HG03571 (cell line): ENCODE results near the gene IRF6.

Experiments
- ATAC-seq: cut with Tn5 transposase; IDR thresholded peaks from one replicate; pipeline ENCODE4 v1.9.1; 2021; ENCODE audit not compliant: unreplicated experiment

IRF6 gene

DNA sequence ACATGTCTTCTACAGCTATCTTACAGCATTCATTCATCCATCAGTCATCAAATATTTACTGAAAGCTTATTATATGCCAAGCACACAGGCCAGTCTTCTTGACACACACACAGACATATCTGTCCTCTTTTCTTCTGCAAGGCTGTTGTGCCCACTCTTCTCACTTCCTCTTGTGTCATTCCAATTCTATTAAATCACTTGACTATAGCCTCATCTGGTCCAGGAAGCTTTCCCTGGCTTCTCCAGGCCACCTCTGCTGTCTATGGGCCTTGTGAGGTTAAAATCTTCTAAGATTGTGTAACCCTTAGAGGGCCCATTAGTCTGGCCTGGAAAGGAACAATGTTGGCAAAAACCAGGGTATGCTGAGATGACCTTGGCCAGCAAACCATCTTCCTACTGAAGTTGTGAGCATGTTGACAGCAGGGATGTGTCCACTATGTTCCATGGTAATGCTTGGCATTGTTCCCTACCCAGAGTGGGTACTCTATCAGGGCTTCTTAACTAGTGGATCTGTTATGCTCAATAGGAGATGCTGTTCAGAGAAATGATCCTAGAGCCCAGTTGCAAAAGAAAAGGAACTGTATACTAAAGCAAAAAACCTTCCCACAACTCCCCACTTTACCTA lies 44.8 kb downstream of the IRF6 start:
- ATAC-seq: no peak

DNA sequence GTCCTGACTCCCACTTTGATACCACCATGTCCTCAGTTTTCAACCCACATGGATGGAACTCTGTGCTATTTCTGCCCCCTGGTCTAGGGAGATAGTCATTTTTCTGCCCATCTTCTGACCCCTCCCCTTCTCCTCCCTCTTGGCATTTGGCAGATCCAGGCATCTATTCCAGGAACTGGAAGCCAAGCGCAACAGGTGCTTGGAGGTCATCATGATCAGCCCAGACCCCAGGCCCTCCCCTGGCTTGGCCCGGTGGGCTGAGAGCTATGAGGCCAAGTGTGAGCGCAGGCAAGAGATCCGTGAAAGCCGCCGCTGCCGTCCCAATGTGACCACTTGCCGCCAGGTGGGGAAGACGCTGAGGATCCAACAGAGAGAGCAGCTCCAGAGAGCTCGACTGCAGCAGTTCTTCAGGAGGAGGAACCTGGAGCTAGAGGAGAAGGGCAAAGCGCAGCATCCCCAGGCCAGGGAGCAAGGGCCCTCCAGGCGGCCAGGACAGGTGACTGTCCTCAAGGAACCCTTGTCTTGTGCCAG lies 46.0 kb downstream of the IRF6 start:
- no peak for ATAC-seq

DNA sequence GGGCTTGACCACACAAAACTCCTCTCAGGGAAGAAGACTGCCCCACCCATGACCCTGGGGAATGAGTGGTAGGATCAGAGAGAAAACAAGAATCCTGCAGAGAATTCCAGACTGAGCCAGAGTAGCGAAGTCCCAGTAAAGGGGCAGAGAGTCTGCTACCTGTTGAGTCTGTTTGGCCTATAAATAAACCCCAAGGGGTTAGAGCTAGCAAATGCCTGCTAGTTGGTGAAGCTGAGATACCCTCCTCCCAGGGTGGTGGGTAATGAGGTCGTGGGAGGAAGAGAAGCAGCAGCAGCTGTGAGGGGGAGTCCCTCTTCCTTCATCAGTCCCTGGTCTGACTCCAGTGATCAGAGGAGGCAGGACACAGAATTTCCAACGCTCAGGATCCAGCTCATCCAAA lies 47.5 kb downstream of the IRF6 start:
- no peak for ATAC-seq

GRCh38 chr1:209756615-209757445 lies 49.1 kb downstream of the IRF6 start:
- peak; percentile 28 for ATAC-seq

DNA sequence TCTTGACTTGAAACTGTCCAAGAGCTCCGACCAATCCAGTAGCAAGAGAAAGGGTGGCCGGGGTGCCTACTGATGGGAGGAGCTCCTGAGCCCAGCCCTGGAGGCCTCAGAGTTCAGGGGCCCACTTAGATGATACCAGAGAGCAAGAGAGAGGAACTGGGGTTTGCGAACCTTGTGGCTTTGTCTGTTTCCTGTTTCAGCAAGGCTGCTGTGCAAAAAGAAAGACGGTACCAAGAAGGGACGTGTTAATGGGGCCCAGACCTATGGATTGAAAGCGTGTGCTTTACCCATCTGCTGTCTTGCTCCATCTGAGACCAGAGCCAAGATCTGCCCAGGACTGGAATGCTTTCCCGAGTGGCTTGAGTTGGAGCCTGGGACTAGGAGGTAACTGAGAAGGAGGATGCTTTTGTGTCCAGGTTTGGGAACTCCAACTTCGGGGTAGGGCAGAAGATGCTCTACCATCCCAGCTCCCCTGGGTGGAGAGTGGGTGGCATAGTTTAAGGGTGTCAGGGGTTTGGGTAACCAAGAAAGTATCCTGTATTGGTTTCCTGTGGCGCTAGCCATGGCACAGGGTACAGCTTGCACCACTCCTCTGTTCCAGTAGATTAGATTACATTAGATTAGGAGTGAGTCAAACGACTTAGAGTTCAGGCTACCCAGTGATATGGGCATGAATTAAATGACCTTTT lies 49.9 kb downstream of the IRF6 start, which contains the start of gene TRAF3IP3:
Gene TRAF3IP3, plus strand, starts transcription at position 128 of the 689 bp plus-strand sequence. CDS start 3,987 bp downstream, outside the sequence.
- ATAC-seq: peak; percentile 75

GRCh38 chr1:209755256-209755655 lies 50.7 kb downstream of the IRF6 start:
- ATAC-seq: no peak

- ATAC-seq: no peak
Observed at GRCh38 chr1:209752890-209753289, 53.1 kb downstream of the IRF6 start.

DNA sequence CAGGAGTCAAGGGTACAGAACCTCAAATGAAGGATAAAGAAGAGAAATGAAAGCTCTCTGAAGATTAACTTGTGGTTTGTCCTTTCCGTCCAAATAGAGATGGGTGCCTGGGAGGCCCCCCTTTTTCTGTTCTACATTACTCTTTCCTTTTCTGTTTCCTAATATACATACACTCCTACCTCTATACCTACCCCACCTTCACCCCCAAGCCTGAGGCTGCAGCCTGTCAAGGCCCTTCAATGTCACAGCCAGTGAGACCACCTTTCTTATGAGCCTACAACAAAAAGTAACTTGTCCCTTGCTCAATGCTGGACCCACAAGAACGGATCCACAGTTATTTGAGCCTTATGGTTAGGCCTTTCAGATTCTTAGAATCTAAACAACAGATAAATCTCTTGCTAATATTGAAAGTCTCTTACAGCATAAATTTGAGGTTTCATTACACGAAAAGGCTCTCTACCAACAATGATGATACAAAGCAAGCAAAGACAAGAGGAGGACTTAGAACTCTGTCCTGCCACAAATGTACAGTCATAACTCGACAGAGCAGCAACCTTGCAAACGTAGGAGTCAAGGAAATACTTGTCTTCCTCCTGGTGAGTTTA lies 54.2 kb downstream of the IRF6 start:
- ATAC-seq: peak; percentile 42

DNA sequence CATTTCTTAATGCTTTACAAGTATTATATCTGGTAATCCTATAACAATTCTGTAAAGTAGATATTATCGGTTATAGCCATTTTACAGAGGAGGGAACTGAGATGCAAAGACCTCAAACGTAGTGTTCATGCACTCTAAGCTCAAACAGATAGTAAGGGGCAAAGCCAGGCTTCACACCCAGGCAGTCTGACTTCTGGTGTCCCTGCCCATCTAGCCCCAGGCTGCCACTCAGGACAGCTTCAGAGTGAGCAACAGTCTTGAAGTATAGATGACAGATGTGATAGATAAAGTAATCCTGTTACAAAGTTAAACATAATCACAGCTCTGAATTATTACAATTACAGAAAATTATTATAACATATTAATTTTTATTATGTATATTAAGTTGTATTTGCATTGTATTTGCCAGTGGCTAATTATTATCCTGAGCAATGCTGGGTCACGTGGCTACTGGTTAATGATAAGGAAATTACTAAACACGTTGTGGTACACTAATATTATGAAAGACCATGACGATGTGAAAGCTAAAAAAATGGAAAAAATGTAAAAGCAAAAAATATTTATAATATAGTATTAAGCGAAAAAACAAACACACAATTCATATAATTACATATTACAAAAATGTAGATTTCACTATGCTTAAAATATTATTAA lies 56.1 kb downstream of the IRF6 start:
- ATAC-seq: no peak

DNA sequence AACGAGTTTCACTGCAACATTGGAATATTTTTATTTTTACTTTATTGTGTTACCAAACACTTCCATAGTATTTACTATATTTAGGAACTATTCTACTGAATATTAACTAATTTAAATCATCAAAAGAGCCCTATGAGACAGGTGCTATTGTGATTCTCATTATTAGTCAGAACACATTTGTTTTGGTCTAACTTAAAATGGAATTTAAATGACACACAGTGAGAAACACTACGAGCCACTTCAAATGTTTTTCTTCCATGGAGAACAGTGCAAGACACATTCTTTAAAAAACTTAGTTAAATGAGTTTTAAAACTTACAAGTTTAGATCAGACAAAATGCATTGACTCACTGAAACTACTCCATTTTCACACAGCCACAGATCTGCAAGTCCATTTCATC lies 56.7 kb downstream of the IRF6 start:
- ATAC-seq: no peak

GRCh38 chr1:209748620-209749019 lies 57.3 kb downstream of the IRF6 start:
- ATAC-seq: no peak

GRCh38 chr1:209747580-209748262 lies 58.2 kb downstream of the IRF6 start:
- peak; percentile 83 for ATAC-seq

DNA sequence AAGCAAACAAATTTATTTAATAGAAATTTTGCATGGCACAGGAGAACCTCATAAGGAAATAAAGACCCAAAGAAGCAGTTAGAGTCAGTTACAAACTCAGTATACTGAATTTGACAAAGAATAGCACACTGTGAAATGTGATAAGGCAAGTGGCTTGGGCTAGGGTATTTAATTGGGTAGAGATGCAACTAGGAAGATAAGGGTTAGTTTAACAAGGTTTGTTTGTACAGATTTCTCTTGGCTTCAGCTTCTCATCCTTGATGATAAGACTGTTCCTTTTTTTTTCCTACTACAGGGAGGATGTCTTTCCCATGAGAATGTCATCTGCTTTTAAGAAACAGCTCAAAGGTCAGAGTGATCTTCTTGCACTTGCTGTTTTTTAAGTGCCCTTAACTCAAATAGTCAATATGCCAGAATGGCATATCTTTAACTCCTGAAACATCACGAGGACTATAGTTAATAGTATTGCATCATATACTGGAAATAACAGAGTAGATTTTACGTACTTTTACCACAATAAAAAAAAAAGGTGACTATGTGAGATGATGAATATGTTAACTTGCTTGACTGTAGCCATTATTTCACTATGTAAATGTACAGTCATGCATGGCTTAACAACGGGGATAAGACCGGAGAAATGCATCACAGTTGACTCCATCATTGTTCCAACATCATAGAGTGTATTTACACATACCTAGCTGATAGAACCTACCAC lies 59.3 kb downstream of the IRF6 start:
- no peak for ATAC-seq

DNA sequence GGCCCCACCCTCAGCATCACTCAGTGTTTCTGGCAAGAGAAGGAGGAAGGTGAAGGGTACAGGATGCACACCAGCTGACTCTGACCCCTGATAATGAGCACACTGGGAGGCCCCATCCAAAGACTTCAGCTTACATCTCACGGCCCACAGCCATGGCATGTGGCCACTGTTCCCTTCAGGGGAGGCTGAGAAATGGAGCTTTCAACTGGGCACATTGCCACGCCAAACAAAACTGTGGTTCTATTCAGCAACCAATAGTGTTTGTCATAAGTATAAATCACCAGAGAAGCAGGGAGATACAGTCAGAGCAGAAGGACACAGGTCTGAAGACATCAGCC lies 62.8 kb downstream of the IRF6 start:
- ATAC-seq: no peak

DNA sequence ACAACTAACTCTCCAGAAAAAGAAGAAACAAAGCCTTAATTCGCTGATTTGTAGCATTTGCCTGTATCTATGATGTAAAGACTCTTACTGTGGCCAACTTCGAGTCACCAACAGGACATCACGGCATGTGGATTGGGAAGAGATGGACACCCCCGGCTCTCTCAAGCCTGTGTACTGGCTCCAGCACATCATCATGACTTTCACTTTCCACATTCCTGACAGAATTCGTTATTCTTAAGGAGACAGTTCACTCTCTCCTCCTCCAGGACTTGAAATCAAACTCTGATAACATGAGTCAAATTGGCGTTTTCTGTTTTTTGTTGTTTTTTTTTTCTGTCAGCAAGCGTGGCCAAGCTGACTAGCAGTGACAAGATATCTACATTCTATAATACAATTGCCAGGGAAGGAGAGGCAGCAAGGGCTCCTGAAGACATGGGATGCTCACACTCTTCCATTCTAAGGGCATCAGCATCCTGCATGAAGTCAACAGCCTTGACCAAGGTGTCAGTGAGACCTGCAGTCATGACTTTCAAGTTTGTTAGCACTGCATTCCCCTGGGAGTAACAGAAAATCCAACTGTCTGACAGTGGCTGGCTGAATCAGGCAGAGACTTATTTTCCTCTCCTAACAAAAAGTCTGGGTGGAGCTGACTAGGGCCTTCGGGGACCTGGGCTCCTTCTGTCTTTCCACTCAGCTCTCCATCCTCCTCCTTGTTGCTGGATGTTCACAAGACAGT lies 63.4 kb downstream of the IRF6 start:
- no peak for ATAC-seq

DNA sequence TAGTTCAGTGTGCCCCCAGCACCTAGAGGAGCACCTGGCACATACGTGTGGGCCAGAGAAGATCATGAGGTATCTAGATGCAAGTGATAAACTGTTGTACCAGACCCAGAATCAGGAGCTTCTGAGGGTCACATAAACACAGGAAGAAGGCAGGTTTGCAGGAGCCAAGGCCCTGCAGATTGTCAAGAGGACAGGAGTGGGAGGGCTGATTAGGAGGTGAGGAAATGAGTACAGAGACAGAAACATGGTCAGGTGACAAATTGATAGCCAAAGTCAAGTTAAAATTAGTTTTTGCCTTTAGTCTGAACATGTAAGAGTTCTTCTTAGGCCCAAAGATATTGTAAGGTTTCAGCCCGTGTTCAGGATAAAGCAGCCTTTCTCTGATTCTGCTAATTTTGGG lies 64.1 kb downstream of the IRF6 start:
- no peak for ATAC-seq

DNA sequence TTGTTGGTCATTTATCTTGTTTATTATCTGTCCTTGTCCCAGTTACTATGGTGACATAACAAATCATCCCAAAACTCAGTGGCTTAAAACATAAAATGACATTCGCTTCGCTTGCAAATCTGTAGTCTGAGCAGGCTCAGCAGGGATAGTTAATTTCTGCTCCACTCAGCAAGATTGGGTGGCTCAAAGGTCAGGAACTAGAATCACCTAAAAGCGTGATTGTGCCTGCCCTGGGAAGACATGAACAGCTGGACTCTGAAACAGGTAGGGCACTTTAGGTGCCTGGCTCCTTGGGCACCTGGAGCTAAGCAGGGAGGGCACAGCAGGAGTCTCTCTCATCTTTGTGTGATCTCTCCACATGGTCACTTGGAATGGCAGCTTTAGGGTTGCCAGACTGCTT lies 64.7 kb downstream of the IRF6 start:
- no peak for ATAC-seq

DNA sequence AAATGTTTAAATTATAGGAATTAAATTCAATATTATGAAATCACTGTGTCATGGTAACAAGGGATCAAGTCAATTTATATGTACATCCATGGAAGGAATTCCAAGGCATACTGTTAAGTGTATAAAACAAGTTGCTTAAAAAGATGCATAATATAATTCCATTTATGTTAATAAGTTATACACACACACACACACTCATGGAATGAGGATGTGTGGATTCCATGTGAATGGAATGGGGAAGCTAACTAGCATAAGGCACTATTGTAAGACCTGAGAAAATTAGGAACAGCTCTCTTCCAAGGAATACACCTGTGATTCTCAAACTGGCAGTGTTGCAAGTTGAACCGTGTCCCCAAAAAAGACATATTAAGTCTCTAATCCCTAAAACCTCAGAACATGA lies 67.7 kb downstream of the IRF6 start:
- no peak for ATAC-seq

DNA sequence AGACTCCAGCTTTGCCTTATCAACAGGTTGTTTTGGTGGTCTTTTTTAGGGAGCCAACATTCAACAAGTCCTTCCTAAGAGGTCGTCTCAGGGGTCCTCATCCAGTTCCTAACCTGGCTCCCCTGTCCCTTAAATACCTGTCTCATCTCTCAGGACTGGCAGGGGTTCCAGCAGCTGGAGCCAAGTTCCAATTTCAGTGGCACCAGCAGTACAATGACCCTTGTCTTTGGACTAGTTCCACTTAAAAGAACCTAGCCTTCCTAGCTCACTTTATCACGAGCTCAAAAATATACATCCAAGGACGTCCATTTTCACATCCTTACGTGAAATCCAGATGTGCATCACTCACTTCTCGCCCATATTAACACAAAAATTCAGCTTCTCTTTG lies 68.8 kb downstream of the IRF6 start:
- no peak for ATAC-seq
